Germinal center (tissue), 1 donor: ENCODE data around the gene FAM236C.
"Not testable (repeated sequence)": the region's sequence is repeated elsewhere in the genome, so short reads cannot be mapped to it uniquely, and the experiment has no call there.

Experiments
- DNase-seq: peaks from one replicate; pipeline ENCODE4 v3.0.0; 2012; ENCODE audit warnings: mixed read lengths, low spot score

FAM236C gene

DNA sequence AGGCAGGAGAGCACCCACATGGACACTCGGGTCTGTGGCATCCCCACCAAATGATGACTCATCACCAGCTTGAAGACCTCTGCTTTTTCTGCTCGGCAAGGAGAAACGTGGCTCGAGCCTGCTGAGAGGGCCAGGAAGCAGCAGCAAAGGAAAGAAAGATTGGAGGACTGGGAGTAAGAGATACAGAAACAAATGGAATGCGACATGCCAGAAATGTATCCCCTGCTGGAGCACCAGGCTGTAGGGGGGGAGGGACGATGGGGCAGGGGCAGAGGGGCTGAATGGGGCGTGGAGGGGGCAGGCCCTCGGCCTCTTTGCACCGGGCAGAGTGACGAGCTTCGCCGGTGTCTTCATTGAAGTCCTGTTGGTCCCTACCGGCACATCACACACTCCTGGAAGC, at the start of gene FAM236C:
TSS of gene FAM236C (plus strand) at position 301 of the 400 bp plus-strand sequence. CDS start 100 bp downstream, outside the sequence.
- not testable (repeated sequence) for DNase-seq

- not testable (repeated sequence) for DNase-seq
Observed at GRCh38 chrX:72882898-72883297, 29.5 kb upstream of the FAM236C start.

DNA sequence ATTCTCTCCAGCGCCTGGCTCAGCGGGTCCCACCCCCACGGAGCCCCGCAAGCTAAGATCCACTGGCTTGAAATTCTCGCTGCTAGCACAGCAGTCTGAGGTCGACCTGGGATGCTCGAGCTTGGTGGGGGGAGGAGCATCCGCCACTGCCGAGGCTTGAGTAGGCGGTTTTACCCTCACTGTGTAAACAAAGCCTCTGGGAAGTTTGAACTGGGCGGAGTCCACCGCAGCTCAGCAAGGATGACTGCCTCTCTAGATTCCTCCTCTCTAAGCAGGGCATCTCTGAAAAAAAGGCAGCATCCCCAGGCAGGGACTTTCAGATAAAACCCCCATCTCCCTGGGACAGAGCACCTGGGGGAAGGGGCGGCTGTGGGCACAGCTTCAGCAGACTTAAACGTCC, 22.7 kb upstream of the FAM236C start:
- DNase-seq = not testable (repeated sequence)

DNA sequence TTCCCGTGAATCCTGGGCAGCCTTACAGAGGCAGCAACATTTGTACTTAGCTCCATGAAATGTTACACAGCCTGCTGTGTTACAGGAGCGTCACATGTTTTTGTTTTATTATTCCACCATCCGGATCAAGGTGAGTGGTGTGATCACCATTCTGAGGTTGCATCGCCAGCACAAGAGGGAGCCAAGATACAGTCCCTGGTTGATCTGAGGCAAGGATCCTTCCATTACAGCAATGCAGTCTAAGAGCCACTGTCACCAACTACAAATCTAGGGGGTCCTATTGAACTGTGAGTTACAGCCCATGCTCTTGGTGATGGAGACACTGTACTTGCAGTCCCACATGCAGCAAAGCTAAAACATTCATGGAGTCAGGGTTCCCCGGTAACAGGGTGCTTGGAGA, 3.7 kb downstream of the FAM236C start:
- not testable (repeated sequence) for DNase-seq

- not testable (repeated sequence) for DNase-seq
Observed at GRCh38 chrX:72932283-72932682, 19.9 kb downstream of the FAM236C start.

DNA sequence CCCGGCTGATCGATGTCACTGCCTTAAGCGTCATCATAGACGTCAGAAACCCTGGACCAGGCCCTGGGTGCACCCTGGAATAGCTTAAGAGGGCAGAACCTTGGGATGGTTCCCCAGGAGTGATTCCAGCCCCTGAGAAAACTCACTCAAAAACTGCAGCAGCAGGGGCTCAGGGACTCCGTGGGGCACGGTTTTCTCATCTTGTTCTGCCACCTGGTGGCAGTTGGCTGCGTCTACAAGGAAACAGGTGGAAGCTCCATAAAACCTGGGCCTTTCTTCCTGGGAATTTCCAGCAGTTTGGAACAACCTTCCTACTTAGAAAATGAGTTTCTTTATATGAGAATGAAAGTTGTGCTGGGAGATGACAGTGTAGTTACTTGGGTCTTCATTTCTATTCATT, 24.0 kb downstream of the FAM236C start:
- DNase-seq = not testable (repeated sequence)

DNA sequence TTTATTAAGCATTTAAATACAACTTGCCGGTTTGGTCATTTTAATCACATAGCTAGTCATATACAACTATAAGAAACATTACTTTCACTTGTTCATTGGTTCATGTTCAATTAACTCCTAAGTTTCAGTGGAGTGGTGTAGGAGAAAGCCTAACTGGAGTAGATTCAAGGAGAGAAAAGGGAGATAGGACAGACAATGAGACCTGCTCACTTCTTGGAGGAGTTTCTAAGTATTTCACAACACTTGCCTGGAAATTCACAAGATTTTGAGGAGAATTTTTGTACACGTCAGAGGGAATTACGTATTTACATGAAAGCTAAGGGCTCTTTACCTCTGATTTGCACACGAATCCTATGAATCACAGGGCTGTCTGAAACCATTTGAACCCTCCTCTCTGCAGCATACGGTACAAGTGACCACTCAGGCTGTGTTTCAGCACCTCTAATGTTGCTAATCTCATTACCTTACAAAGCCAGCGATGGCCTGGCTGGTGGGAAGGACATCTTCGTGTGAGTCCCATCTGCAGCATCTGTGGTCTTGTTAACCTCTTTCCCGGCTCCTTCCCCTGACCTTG, 24.6 kb downstream of the FAM236C start:
- not testable (repeated sequence) for DNase-seq

DNA sequence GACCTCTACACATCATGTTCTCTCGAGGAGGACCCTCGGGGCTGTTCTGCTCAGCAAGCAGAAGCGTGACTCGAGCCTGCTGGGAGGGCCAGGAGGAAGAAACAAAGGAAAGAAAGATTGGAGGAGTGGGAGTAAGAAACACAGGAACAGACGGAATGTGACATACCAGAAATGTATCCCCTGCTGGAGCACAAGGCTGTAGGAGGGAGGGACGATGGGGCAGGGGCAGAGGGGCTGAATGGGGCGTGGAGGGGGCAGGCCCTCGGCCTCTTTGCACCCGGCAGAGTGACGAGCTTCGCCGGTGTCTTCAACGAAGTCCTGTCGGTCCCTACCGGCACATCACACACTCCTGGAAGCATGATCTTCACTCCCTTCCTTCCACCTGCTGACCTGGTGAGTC, 25.5 kb downstream of the FAM236C start, which contains the start of gene FAM236A:
TSS of gene FAM236A (plus strand) at position 301 of the 400 bp plus-strand sequence. CDS start at position 358, 57 bp downstream.
- not testable (repeated sequence) for DNase-seq

- not testable (repeated sequence) for DNase-seq
Observed at GRCh38 chrX:72942272-72942671, 29.9 kb downstream of the FAM236C start.

DNA sequence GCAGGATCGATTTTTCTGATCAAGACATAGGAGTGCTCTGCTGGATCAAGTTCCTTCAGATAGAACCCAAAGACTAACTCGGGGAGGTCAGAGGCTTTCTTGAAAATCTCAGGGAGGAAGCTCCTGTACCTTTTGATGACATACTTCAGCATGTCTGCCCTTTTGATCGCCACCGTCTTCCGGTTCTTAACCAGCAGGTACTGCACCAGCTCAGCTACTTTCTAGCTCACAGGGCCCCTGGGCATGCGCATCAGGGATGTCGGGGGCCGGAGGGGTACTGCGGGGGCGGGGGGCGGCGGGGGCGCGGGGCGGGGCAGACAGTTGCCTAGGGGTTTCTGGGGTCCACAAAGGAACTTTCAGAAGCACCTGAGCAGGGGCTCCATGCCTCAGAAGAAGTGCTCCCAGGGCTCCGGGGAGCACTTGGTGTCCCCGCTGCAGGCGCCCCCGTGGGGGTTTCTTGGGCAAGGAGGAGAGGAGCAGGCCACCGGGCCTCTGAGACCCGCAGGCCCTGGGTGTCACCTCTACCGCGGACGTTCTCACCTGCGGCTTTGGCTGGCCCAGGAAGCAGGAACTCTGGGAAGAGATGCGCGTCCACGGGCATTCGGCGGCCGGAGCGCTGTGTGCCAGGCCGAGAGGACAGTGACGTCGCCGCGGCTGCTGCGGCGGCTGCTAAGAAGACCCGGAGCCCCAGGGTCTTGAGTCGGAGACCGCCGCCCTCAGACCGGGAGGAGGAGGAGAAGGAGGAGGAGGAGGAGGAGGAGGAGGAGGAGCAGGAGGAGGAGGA, 30.8 kb downstream of the FAM236C start:
- DNase-seq = not testable (repeated sequence)

DNA sequence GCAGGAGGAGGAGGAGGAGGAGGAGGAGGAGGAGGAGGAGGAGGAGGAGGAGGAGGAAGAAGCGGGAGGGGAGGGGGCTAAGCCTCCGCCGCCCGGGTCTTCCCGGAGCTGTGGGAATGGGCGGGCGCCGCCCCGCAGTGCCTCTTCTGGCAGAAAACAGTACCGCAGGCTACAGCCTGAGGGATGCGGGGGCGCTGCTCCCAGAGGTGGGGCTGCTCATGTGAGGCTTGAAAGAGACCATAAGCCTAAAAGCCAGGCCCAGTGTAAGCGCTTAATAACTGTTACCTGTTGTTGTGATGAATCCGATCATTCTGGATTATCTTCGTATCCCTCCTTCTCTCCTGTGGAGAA, 31.4 kb downstream of the FAM236C start, which contains the start of gene DMRTC1:
TSS of gene DMRTC1 (minus strand) at position 19 of the 351 bp plus-strand sequence. CDS start 68,143 bp downstream, outside the sequence.
- not testable (repeated sequence) for DNase-seq

DNA sequence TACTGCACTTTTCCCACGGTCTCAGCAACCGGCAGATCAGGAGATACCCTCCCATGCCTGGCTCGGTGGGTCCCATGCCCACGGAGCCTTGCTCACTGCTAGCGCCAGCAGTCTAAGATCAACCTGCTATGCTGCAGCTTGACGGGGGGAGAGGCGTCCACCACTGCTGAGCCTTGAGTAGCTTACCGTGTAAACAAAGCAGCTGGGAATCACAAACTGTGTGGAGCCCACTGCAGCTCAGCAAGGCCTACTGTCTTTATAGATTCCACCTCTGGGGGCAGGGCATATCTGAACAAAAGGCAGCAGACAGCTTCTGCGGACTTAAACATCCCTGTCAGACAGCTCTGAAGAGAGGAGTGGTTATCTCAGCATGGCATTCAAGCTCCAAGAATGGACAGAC, 47.6 kb downstream of the FAM236C start:
- not testable (repeated sequence) for DNase-seq
